Measurements from ENCODE around the gene ERCC1.

ERCC1 gene

DNA sequence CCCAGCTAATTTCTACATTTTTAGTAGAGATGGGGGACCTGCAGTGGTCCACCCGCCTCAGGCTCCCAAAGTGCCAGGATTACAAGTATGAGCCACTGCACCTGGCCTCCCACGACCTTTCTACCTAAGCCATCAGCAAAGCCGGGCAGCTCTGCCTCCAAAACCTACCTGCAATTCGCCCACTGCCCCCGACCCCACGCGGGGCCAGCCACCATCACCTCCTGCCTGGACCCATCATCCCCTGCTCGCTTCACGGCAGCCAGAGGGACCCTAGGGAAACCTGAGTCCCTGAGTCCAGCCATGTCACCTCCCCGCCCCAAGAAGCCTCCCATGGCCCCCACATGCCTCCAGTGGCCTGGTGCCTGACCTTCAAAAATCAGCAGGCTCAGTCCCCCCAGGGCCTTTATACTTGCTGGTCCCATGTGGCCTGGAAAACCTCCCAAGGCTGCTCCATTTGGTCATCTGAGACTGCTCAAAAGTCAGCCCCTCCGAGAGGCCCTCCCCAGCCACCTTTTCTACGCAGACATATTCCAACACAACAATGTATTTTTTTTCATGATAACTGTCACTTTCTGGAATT lies 65.4 kb downstream of the ERCC1 start:
- no peak for DNase-seq

DNA sequence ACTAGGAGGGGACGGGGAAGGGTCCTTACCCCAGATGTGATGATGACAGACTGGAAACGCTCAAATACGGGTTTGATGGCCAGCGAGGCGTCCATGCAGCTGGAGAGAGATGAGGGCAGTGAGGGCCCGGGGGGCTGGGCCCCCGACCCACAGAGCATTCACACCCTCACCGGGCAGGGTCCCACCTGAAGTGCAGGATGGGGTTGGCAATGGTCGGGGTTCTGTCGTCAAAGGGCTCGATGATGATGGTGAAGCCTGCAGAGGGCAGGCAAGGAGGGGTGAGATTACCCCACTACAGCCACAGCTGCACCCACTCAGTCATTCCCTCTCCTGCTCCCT lies 66.3 kb downstream of the ERCC1 start:
- no peak for DNase-seq

All from CD4-positive, alpha-beta T cell treated with Interleukin-6 for 4 hours (primary cell).